Measurements from ENCODE around the gene ACOXL. TPM values are rescaled to one million over a fixed set of nuclear protein-coding genes. Genes with fewer than 3 reads are reported as not detected.

Gene ACOXL
- total RNA-seq, 2 experiments from 2014 or later, result 0.14 to 0.56 TPM

- peaks cover 15% of the 10 kb centered on the region for H3K4me1 Mint-ChIP-seq (ENCODE audit: low read depth)
- H3K9me3 Mint-ChIP-seq, result peaks cover 8% of the 10 kb centered on the region
- H3K4me3 Mint-ChIP-seq, result no peak overlapping the region
- ChIA-PET CTCF (no interaction called here), POLR2A (no interaction called here)
- intact Hi-C loops (cut with micrococcal nuclease), result no loop called here
- peaks cover 2% of the 10 kb centered on the region for H3K27me3 Mint-ChIP-seq
- TF ChIP-seq CTCF (IDR thresholded peaks at IDR 0.05), result no peak
- no peak for DNase-seq
- ATAC-seq, result no peak
- peaks cover 3% of the 10 kb centered on the region for H3K36me3 Mint-ChIP-seq (ENCODE audit: low read depth)
- H3K27ac Mint-ChIP-seq, result no peak overlapping the region
Measured at GRCh38 chr2:111017909-111018308, 285.5 kb downstream of the ACOXL start.

- Mint-ChIP-seq H3K27ac (no peak overlapping the region), H3K27me3 (peaks cover 6% of the 10 kb centered on the region), H3K9me3 (peaks cover 3% of the 10 kb centered on the region), H3K4me3 (no peak overlapping the region), H3K4me1 (ENCODE audit: low read depth) (peaks cover 15% of the 10 kb centered on the region), H3K36me3 (ENCODE audit: low read depth) (no peaks in the 10 kb centered on the region)
- DNase-seq (no peak), ATAC-seq (no peak)
- intact Hi-C loops (cut with micrococcal nuclease), result no loop called here
- POLR2A ChIA-PET, result no interaction called here
- TF ChIP-seq CTCF (IDR thresholded peaks at IDR 0.05), result no peak
- CTCF ChIA-PET, result no interaction called here
Measured at GRCh38 chr2:111019381-111019780, 287.0 kb downstream of the ACOXL start.

GRCh38 chr2:111022633-111023032, 290.3 kb downstream of the ACOXL start:
- no peak for TF ChIP-seq CTCF (IDR thresholded peaks at IDR 0.05)
- ChIA-PET POLR2A (interaction anchor here (1.3 kb wide), 1 partner anchor 10 kb away, joined by 3 read pairs; no protein-coding TSS in a partner anchor), CTCF (no interaction called here)
- Mint-ChIP-seq H3K27me3 (peaks cover 9% of the 10 kb centered on the region), H3K4me3 (no peak overlapping the region), H3K9me3 (no peaks in the 10 kb centered on the region), H3K27ac (no peak overlapping the region), H3K4me1 (ENCODE audit: low read depth) (peaks cover 4% of the 10 kb centered on the region), H3K36me3 (ENCODE audit: low read depth) (no peaks in the 10 kb centered on the region)
- intact Hi-C loops (cut with micrococcal nuclease), result no loop called here
- ATAC-seq (no peak), DNase-seq (no peak)

GRCh38 chr2:111024496-111024895, 292.1 kb downstream of the ACOXL start:
- H3K4me1 Mint-ChIP-seq (ENCODE audit: low read depth), result peaks cover 4% of the 10 kb centered on the region
- DNase-seq (no peak), ATAC-seq (no peak)
- ChIA-PET POLR2A (interaction anchor here (1.4 to 1.7 kb wide), 2 partner anchors 8 to 18 kb away, joined by 3 to 5 read pairs; no protein-coding TSS in a partner anchor), CTCF (interaction anchor here (1.6 kb wide), 2 partner anchors 11 to 212 kb away, joined by 3 to 4 read pairs; no protein-coding TSS in a partner anchor)
- H3K36me3 Mint-ChIP-seq (ENCODE audit: low read depth), result no peaks in the 10 kb centered on the region
- TF ChIP-seq CTCF (IDR thresholded peaks at IDR 0.05), result no peak
- intact Hi-C loops (cut with micrococcal nuclease), result no loop called here
- H3K9me3 Mint-ChIP-seq, result peaks cover 4% of the 10 kb centered on the region
- no peak overlapping the region for H3K27ac Mint-ChIP-seq
- no peak overlapping the region for H3K4me3 Mint-ChIP-seq
- peaks cover 9% of the 10 kb centered on the region for H3K27me3 Mint-ChIP-seq

DNA sequence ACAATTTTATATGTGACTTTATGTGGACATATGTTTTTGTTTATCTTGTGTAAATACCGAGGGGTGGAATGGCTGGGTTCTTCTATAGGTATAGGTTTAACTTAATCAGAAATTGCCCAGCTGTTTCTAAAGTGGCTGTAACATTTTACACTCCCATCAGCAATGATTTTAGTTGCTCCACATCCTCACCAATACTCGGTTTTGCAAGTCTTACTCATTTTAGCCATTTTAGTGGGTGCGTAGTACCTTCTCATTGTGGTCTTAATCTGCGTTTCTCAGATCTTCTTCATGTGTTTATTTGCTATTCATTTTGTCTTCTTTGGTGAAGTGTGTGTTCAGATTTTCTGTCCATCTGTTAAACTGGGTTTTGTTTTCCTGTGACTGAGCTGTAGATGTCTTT, 292.9 kb downstream of the ACOXL start:
- Mint-ChIP-seq H3K4me3 (no peak overlapping the region), H3K27ac (no peak overlapping the region), H3K4me1 (ENCODE audit: low read depth) (peaks cover 5% of the 10 kb centered on the region), H3K27me3 (peaks cover 14% of the 10 kb centered on the region), H3K36me3 (ENCODE audit: low read depth) (no peaks in the 10 kb centered on the region), H3K9me3 (peaks cover 4% of the 10 kb centered on the region)
- ChIA-PET POLR2A (interaction anchor here (1.4 to 1.7 kb wide), 2 partner anchors 9 to 17 kb away, joined by 3 to 5 read pairs; no protein-coding TSS in a partner anchor), CTCF (interaction anchor here (1.6 kb wide), 2 partner anchors 12 to 213 kb away, joined by 3 to 4 read pairs; no protein-coding TSS in a partner anchor)
- intact Hi-C loops (cut with micrococcal nuclease), result no loop called here
- ATAC-seq (peak; percentile 58), DNase-seq (no peak)
- TF ChIP-seq CTCF (IDR thresholded peaks at IDR 0.05), result no peak

Data from activated CD8-positive, alpha-beta T cell treated with anti-CD3 and anti-CD28 coated beads for 36 hours (primary cell).